K562 (cell line): ENCODE measurements around the gene ZG16B. TPM values are rescaled to one million over a fixed set of nuclear protein-coding genes. Genes with fewer than 3 reads are reported as not detected.

Experiments
- ATAC-seq: fragments of 200-7000 bp; cut with Tn5 transposase; 3 replicates; pipeline ENCODE4 v1.9.1; 2020; ENCODE audit warnings: moderate library complexity
- BruUV-seq: library from RNA; stranded (reverse); fragments of 400-500 nt; replicated peaks from 2 replicates; lab custom pipeline; 2021; lab: Mats Ljungman, UMichigan
- CTCF ChIA-PET: fragments of 300-600 bp; formaldehyde crosslinking; extraction: SDS; loops from one replicate; lab custom pipeline; 2021; ENCODE audit warnings: low intra/inter-chr PET ratio; lab: Yijun Ruan, JAX
- POLR2A ChIA-PET: fragments of 300-600, 350-650 bp; sonication (Branson Sonifier 250); formaldehyde crosslinking; extraction: SDS; loops from one replicate; lab custom pipeline; 2021; ENCODE audit warnings: antibody characterized with exemption, inconsistent platforms; lab: Yijun Ruan, JAX
- DNase-seq, 4 experiments: peaks; one replicate each; pipeline versions ENCODE4 v3.0.0 to v3.0.0-alpha.2; 2011 to 2018; ENCODE audit warnings: low spot score in 3 of 4, mixed read lengths in 3 of 4; ENCODE audit errors: extremely low read depth in 1 of 4
- FAIRE-seq: peaks from 2 replicates; lab custom pipeline; 2011; peaks lifted over from hg19 to GRCh38; lab: Jason Lieb, UNC
- H2AFZ ChIP-seq: 2 replicates; pipeline ENCODE4 v1.6.0; 2011; ENCODE audit warnings: low read depth, low read length, control low read depth, inconsistent platforms
- H3K27ac ChIP-seq: fragments of 200-600 bp; 3 replicates; pipeline ENCODE4 v1.8.0; 2011; ENCODE audit warnings: low read depth, mild to moderate bottlenecking, control low read depth, inconsistent platforms, low read length, moderate library complexity, mixed read lengths; ENCODE audit errors: extremely low read depth
- H3K27me3 ChIP-seq, 2 experiments: fragments of 300-600 bp in 1 of 2; 2 replicates in 1 of 2; 3 replicates in 1 of 2; pipeline versions ENCODE4 v1.6.0 to v1.8.0; 2011; ENCODE audit warnings: inconsistent platforms in 2 of 2, low read length in 2 of 2, mild to moderate bottlenecking in 1 of 2, mixed read lengths in 1 of 2, moderate library complexity in 1 of 2; ENCODE audit not compliant: control insufficient read depth in 2 of 2, insufficient read depth in 2 of 2
- H3K36me3 ChIP-seq: fragments of 300-600 bp; 3 replicates; pipeline ENCODE4 v1.8.0; 2011; ENCODE audit warnings: mild to moderate bottlenecking, low read length, inconsistent platforms; ENCODE audit not compliant: control insufficient read depth, insufficient read depth
- H3K4me1 ChIP-seq, 2 experiments: fragments of 200-600 bp in 1 of 2; replicated peaks in 1 of 2; 2 replicates in 1 of 2; 3 replicates in 1 of 2; pipeline versions ENCODE4 v1.5.1 to v1.8.0; 2011; ENCODE audit warnings: inconsistent platforms in 2 of 2, low read length in 2 of 2, mild to moderate bottlenecking in 1 of 2, mixed read lengths in 1 of 2, moderate library complexity in 1 of 2; ENCODE audit not compliant: control insufficient read depth in 2 of 2, insufficient read depth in 2 of 2
- H3K4me2 ChIP-seq: 2 replicates; pipeline ENCODE4 v1.6.1; 2011; ENCODE audit warnings: low read length, control low read depth, inconsistent platforms, mixed read lengths; ENCODE audit not compliant: insufficient read depth
- H3K4me3 ChIP-seq: fragments of 200-600 bp; sonication (generic), shearing (Covaris generic); 2 replicates; pipeline ENCODE4 v1.5.1; 2016; ENCODE audit warnings: control low read depth, inconsistent platforms
- H3K79me2 ChIP-seq: fragments of 200-600 bp; 3 replicates; pipeline ENCODE4 v1.8.0; 2011; ENCODE audit warnings: low read length, inconsistent platforms; ENCODE audit not compliant: control insufficient read depth, insufficient read depth
- H3K9ac ChIP-seq, 2 experiments: 2 replicates each; pipeline versions ENCODE4 v1.6.0 to v1.6.1; 2011; ENCODE audit warnings: low read depth in 2 of 2, low read length in 2 of 2, control low read depth in 1 of 2, inconsistent platforms in 1 of 2, mild to moderate bottlenecking in 1 of 2, mixed read lengths in 1 of 2; ENCODE audit not compliant: insufficient read depth in 1 of 2
- H3K9me1 ChIP-seq: one replicate; pipeline ENCODE4 v1.6.0; 2011; ENCODE audit warnings: inconsistent platforms, mild to moderate bottlenecking, low read length, moderate library complexity; ENCODE audit not compliant: control insufficient read depth, insufficient read depth
- H3K9me3 ChIP-seq: replicated peaks from 2 replicates; pipeline ENCODE4 v1.5.1; 2011; ENCODE audit warnings: low read depth, low read length, inconsistent platforms; ENCODE audit not compliant: control insufficient read depth, insufficient read depth
- H4K20me1 ChIP-seq: replicated peaks from 2 replicates; pipeline ENCODE4 v1.6.1; 2011; ENCODE audit warnings: low read length, inconsistent platforms, mixed read lengths; ENCODE audit not compliant: control insufficient read depth, insufficient read depth
- CHD2 ChIP-seq: IDR thresholded peaks from 2 replicates; pipeline ENCODE4 v1.6.1; 2011; ENCODE audit warnings: low read depth, low read length
- HIVEP1 ChIP-seq: fragments of 250-450 bp; sonication (Bioruptor Pico); IDR thresholded peaks from 2 replicates; pipeline ENCODE4 v1.4.0; 2020; ENCODE audit warnings: mild to moderate bottlenecking
- POLR2G ChIP-seq: fragments of 200-400 bp; formaldehyde crosslinking; IDR thresholded peaks from 2 replicates; pipeline ENCODE4 v1.6.1; 2017; ENCODE audit warnings: low read depth, mild to moderate bottlenecking, antibody characterized with exemption, low read length, moderate library complexity
- ZBTB9 ChIP-seq: fragments of 450-650 bp; formaldehyde crosslinking; IDR thresholded peaks from 2 replicates; pipeline ENCODE4 v1.4.0; 2020; ENCODE audit warnings: mild to moderate bottlenecking, moderate library complexity
- WGBS: fragments of 100-300 bp; shearing (Covaris generic); methylation state at CpG from one replicate; pipeline ENCODE4 v1.1.6; 2016; ENCODE audit warnings: low coverage, mixed read lengths; ENCODE audit not compliant: insufficient coverage; ENCODE audit errors: missing lambda C conversion rate; 5-methylcytosine and 5-hydroxymethylcytosine counted together
- in situ Hi-C: fragments of 300-500 bp; cut with MboI; formaldehyde crosslinking; loops from 4 replicates; pipeline ENCODE4 v1.15.0; 2018; ENCODE audit warnings: inconsistent platforms, mixed read lengths
- intact Hi-C: fragments of 100-400 bp; cut with micrococcal nuclease; formaldehyde crosslinking; loops from 2 replicates; pipeline ENCODE4 v1.14.2; 2022
- polyA plus RNA-seq, 8 experiments: library from polyadenylated mRNA; depleted of rRNA in 4 of 8; stranded (reverse) in 5 of 8; unstranded in 3 of 8; fragments of >200 nt; fragmentation: Nextera tagmentation in 2 of 8; fragmentation: Illumina TruSeq in 1 of 8; extraction: Ambion mirVana in 2 of 8; extraction: Trizol in 1 of 8; gene quantifications; 2 replicates each; pipeline versions ENCODE4 v1.2.1 to v1.2.3, GENCODE V29; 2011 to 2014; ENCODE audit warnings: inconsistent platforms in 1 of 8, missing spikeins in 1 of 8
- total RNA-seq, 7 experiments: library from RNA; depleted of rRNA in 6 of 7; stranded (reverse); fragments of >200 nt in 6 of 7; fragmentation: Illumina TruSeq in 2 of 7; extraction: Trizol in 2 of 7; gene quantifications; 2 replicates each; pipeline versions ENCODE4 v1.2.1 to v1.2.3, GENCODE V29; 2011 to 2021; ENCODE audit warnings: low replicate concordance in 1 of 7

ZG16B gene
- total and polyA plus RNA-seq, 9 of the 15 experiments (the other 6 are each of a cell fraction or from before 2014, with no cell fraction given) = 0.25 to 0.43 (median 0.34) TPM; not detected in 5

DNA sequence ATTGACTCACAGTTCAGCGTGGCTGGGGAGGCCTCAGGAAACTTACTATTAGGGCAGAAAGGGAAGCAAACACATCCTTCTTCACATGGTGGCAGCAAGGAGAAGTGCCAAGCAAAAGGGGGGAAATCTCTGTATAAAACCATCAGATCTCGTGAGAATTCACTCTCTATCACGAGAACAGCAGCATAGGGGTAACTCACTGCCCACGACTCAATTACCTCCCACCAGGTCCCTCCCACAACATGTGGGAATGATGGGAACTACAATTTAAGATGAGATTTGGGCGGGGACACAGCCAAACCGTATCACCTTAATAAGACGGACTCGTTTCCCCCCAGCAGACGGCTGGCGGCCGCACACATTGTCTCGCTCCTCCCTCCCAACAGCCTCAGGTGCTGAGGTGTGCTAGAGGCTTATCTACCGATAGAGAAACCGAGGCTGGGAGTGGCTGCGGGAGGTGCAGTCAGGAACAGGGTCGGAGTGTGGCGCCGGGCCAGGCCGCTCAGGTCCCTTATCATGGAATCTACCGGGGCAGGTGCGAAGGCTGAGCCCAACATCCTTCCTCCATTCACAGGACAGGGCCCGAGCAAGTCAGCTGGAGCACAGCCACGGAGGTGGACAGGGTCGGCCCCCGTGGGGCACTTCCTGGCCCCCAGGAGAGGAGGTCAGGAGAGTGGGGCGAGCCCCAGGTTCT, 4.9 kb upstream of the ZG16B start:
- 13% methylated on average over 26 of the region's 26 CpGs for WGBS
- ChIA-PET POLR2A (interaction anchor here (0.6 to 2.4 kb wide), 4 partner anchors 13 to 83 kb away, joined by 3 to 8 read pairs (median 4); no protein-coding TSS in a partner anchor), CTCF (no interaction called here)
- no peak for FAIRE-seq
- H3K27ac ChIP-seq = no peak overlapping the region
- in situ Hi-C loops (no loop called here), intact Hi-C loops (no loop called here)
- ATAC-seq = no peak
- H3K9ac ChIP-seq = no peak overlapping the region
- no peaks in the 10 kb centered on the region for H3K9me1 ChIP-seq
- H3K4me3 ChIP-seq = no peak overlapping the region
- peak; percentile 61 for TF ChIP-seq POLR2G
- TF ChIP-seq ZBTB9 (CRISPR knock-in tag) = no peak
- TF ChIP-seq HIVEP1 = no peak
- TF ChIP-seq CHD2 = peak; percentile 81
- H2AFZ ChIP-seq = no peak overlapping the region
- H3K9me3 ChIP-seq = no peaks in the 10 kb centered on the region
- peaks cover 10% of the 10 kb centered on the region for H4K20me1 ChIP-seq
- no peak overlapping the region for H3K4me2 ChIP-seq
- BruUV-seq = no TSS peak
- H3K27me3 ChIP-seq = peaks cover 26 to 47% of the 10 kb centered on the region in 2 experiments
- H3K36me3 ChIP-seq = peaks cover 11% of the 10 kb centered on the region; the same call in 1 of the 3 replicates
- DNase-seq = no peak
- no peaks in the 10 kb centered on the region for H3K79me2 ChIP-seq
- H3K4me1 ChIP-seq = peaks cover 0 to 37% of the 10 kb centered on the region in 2 experiments; a peak in 2 of 5 replicates
